PFSK-1 (cell line): Measurements from ENCODE around the gene BABAM2.

Source experiments
- FOXP2 ChIP-seq: optimal IDR thresholded peaks from 2 replicates; pipeline ENCODE3; 2011; ENCODE audit warnings: borderline replicate concordance, control low read depth, inconsistent platforms; ENCODE audit not compliant: insufficient read depth; ENCODE audit errors: extremely low read length, extremely low read depth
- POLR2AphosphoS5 ChIP-seq: IDR thresholded peaks from 2 replicates; pipeline ENCODE4 v1.6.1; 2012; ENCODE audit warnings: low read depth, mild to moderate bottlenecking, control low read depth, low read length, moderate library complexity
- SIN3A ChIP-seq: IDR thresholded peaks from 2 replicates; pipeline ENCODE4 v1.6.1; 2012; ENCODE audit warnings: mild to moderate bottlenecking, low read length, moderate library complexity, borderline replicate concordance; ENCODE audit not compliant: insufficient read depth
- TAF1 ChIP-seq: IDR thresholded peaks from 2 replicates; pipeline ENCODE4 v1.6.1; 2012; ENCODE audit warnings: low read length, control low read depth, borderline replicate concordance; ENCODE audit not compliant: insufficient read depth
- TF ChIP-seq, protein P1 (sequence below), 2 experiments: IDR thresholded peaks; 2 replicates each; pipeline versions ENCODE4 v1.6.1 to v1.8.0; 2011 to 2012; ENCODE audit warnings: low read depth in 2 of 2, low read length in 2 of 2, control low read depth in 1 of 2, inconsistent platforms in 1 of 2, mild to moderate bottlenecking in 1 of 2, moderate library complexity in 1 of 2; ENCODE audit not compliant: insufficient read depth in 1 of 2

Gene BABAM2

DNA sequence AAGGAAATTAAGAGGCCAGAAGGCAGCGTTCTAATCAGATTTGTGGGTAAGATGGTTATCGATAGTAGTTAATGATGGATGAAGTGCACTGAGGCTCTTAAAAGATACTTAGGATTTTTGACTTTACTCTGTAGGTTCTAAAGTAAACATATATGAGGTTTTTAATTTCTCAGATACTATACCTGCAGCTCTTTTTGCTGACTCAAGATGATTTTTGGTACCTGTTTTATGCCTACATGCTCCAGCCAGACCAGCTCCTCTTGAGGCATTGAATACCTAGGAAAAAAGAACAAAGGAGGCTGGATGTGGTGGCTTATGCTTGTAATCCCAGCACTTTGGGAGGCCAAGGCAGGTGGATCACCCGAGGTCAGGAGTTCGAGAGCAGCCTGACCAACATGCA is 260.5 kb downstream of the BABAM2 start:
- no peak for TF ChIP-seq TAF1
- TF ChIP-seq FOXP2 = no peak

DNA sequence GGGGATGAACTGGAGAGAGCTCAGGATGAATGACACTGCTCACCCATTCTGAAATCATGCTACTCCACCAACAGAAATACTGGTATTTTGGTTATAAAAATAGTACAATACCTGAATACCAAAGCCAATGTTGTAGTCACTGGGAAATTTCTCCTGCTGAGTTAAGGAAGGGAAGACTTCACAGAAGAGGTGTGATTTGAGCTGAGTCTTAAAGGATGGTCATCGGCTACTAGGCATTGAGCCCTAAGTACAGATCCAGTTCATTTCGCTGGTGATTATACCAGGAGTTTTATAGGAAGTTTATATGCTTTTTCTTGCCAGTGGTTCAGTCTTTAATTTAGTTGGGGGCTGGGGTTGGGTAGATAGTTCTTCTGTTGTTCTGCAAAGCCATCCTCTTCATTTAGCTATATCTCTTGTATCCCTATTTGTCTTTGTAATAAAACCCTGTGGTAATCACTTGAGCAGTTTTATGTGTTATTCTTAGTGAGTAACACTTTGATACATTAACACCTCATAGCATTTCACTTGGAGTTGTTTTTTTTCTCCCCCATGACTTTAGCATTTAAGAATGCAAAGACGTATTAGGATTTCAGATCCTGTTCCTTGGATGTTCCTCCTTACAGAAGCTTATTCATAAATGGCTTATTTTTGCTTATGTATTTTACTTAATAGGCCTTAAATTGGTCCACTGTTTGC is 262.2 kb downstream of the BABAM2 start:
- TF ChIP-seq, protein P1, sequence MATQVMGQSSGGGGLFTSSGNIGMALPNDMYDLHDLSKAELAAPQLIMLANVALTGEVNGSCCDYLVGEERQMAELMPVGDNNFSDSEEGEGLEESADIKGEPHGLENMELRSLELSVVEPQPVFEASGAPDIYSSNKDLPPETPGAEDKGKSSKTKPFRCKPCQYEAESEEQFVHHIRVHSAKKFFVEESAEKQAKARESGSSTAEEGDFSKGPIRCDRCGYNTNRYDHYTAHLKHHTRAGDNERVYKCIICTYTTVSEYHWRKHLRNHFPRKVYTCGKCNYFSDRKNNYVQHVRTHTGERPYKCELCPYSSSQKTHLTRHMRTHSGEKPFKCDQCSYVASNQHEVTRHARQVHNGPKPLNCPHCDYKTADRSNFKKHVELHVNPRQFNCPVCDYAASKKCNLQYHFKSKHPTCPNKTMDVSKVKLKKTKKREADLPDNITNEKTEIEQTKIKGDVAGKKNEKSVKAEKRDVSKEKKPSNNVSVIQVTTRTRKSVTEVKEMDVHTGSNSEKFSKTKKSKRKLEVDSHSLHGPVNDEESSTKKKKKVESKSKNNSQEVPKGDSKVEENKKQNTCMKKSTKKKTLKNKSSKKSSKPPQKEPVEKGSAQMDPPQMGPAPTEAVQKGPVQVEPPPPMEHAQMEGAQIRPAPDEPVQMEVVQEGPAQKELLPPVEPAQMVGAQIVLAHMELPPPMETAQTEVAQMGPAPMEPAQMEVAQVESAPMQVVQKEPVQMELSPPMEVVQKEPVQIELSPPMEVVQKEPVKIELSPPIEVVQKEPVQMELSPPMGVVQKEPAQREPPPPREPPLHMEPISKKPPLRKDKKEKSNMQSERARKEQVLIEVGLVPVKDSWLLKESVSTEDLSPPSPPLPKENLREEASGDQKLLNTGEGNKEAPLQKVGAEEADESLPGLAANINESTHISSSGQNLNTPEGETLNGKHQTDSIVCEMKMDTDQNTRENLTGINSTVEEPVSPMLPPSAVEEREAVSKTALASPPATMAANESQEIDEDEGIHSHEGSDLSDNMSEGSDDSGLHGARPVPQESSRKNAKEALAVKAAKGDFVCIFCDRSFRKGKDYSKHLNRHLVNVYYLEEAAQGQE (IDR thresholded peaks at IDR 0.05; ENCODE audit: insufficient read depth in 1 of 2, low read depth in 2 of 2, low read length in 2 of 2) = no peak
- TF ChIP-seq SIN3A = no peak
- no peak for TF ChIP-seq FOXP2
- TF ChIP-seq TAF1 = no peak
- no peak for TF ChIP-seq POLR2AphosphoS5

DNA sequence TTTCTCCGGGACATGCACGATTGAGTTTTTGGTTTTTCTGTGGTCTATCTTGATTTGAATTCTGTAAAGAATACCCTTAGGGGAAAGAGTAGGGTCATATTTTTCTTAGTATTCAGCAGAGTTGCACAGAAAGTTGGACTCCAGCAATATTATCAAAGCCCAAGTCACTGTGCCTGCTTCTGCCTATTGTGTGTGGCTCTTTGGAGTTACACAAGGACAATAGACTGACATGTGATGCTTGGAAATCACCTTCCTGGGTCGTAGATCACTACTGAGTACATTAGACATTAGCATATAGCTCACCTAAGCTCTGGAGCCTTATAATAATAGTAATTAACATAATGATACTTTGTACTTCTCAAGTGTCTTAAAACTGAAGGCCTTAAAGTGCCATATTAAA is 263.3 kb downstream of the BABAM2 start:
- TF ChIP-seq POLR2AphosphoS5 (no peak), TAF1 (no peak), FOXP2 (no peak), SIN3A (no peak)
- TF ChIP-seq, protein P1 (IDR thresholded peaks at IDR 0.05; ENCODE audit: insufficient read depth in 1 of 2, low read depth in 2 of 2, low read length in 2 of 2) = no peak

DNA sequence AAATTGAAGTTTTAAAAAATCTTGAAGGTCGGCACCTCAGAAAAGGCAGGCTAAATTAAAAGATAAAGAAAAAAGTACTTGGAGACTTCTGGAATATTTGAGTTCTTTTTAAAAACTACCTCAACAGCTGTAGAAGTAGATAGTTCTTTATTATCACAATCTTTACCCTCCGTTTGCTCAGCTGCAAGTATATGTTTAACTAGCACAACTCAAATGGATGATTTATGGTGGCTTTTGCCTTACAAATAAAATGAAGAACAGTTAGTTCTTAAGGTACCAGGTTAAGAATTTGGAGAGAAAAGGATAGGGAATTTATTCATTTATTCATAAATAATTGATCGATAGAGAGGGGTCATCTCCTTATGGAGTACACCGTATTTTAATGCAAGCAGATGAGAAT is 264.6 kb downstream of the BABAM2 start:
- TF ChIP-seq POLR2AphosphoS5 (no peak), SIN3A (no peak), FOXP2 (no peak), TAF1 (no peak)
- TF ChIP-seq, protein P1 (IDR thresholded peaks at IDR 0.05; ENCODE audit: insufficient read depth in 1 of 2, low read depth in 2 of 2, low read length in 2 of 2) = no peak

DNA sequence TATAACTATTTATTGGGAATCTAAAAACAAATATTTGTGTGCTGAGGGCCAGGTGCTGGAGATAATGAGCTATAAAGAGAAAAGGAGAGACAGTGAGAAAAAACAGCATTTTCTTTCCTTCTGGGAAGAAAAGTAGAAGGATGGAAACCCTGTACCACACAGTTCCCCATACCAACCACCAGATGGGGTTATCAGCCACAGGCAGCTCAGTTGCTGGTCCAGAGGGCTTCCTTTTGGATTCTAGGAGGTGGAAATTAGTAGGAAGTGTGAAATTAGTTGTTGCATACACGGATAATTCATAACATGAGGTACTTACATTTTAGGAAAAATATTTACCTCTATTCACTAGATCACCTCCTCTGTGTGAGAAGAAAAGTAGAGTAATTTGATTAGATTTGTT is 265.1 kb downstream of the BABAM2 start:
- TF ChIP-seq, protein P1 (IDR thresholded peaks at IDR 0.05; ENCODE audit: insufficient read depth in 1 of 2, low read depth in 2 of 2, low read length in 2 of 2) = no peak
- TF ChIP-seq TAF1 (no peak), POLR2AphosphoS5 (no peak), SIN3A (no peak), FOXP2 (no peak)
